Measurements from ENCODE around the gene CAPN2.
"Not testable (repeated sequence)": the region's sequence is repeated elsewhere in the genome, so short reads cannot be mapped to it uniquely, and the experiment has no call there.

The CAPN2 gene

GRCh38 chr1:223792046-223792445, 79.7 kb downstream of the CAPN2 start:
- peak; percentile 9 for FAIRE-seq
- no peak for DNase-seq (ENCODE audit: insufficient read length)
- TF ChIP-seq TAF1 (IDR thresholded peaks at IDR 0.05; ENCODE audit: borderline replicate concordance, low read depth, low read length): no peak
- TF ChIP-seq POLR2A (IDR thresholded peaks at IDR 0.05; ENCODE audit: low read depth, low read length): no peak
- TF ChIP-seq POLR2AphosphoS5 (IDR thresholded peaks at IDR 0.05; ENCODE audit: low read depth, low read length): no peak

- FAIRE-seq (no peak), DNase-seq (ENCODE audit: insufficient read length) (no peak)
- no peak for TF ChIP-seq POLR2A (IDR thresholded peaks at IDR 0.05; ENCODE audit: low read depth, low read length)
- TF ChIP-seq TAF1 (IDR thresholded peaks at IDR 0.05; ENCODE audit: borderline replicate concordance, low read depth, low read length): no peak
- TF ChIP-seq POLR2AphosphoS5 (IDR thresholded peaks at IDR 0.05; ENCODE audit: low read depth, low read length): no peak
Observed at GRCh38 chr1:223793716-223794115, 81.4 kb downstream of the CAPN2 start.

GRCh38 chr1:223794136-223794880, 82.0 kb downstream of the CAPN2 start:
- FAIRE-seq (no peak), DNase-seq (ENCODE audit: insufficient read length) (no peak)
- TF ChIP-seq POLR2AphosphoS5 (IDR thresholded peaks at IDR 0.05; ENCODE audit: low read depth, low read length) (no peak), TAF1 (IDR thresholded peaks at IDR 0.05; ENCODE audit: borderline replicate concordance, low read depth, low read length) (no peak), POLR2A (IDR thresholded peaks at IDR 0.05; ENCODE audit: low read depth, low read length) (no peak)

- TF ChIP-seq POLR2AphosphoS5 (IDR thresholded peaks at IDR 0.05; ENCODE audit: low read depth, low read length): no peak
- no peak for TF ChIP-seq TAF1 (IDR thresholded peaks at IDR 0.05; ENCODE audit: borderline replicate concordance, low read depth, low read length)
- TF ChIP-seq POLR2A (IDR thresholded peaks at IDR 0.05; ENCODE audit: low read depth, low read length): no peak
- FAIRE-seq (no peak), DNase-seq (ENCODE audit: insufficient read length) (no peak)
Observed at GRCh38 chr1:223796210-223796609, 83.9 kb downstream of the CAPN2 start.

GRCh38 chr1:223802032-223802431, 89.7 kb downstream of the CAPN2 start:
- FAIRE-seq (no peak), DNase-seq (ENCODE audit: insufficient read length) (no peak)

GRCh38 chr1:223802602-223803001, 90.3 kb downstream of the CAPN2 start:
- DNase-seq (ENCODE audit: insufficient read length) (no peak), FAIRE-seq (peak; percentile 42)
- TF ChIP-seq POLR2AphosphoS5 (IDR thresholded peaks at IDR 0.05; ENCODE audit: low read depth, low read length) (no peak), TAF1 (IDR thresholded peaks at IDR 0.05; ENCODE audit: borderline replicate concordance, low read depth, low read length) (no peak), POLR2A (IDR thresholded peaks at IDR 0.05; ENCODE audit: low read depth, low read length) (no peak)

More at GRCh38 chr1:223802032-223802431, 89.7 kb downstream of the CAPN2 start:
- TF ChIP-seq TAF1 (IDR thresholded peaks at IDR 0.05; ENCODE audit: borderline replicate concordance, low read depth, low read length) (no peak), POLR2A (IDR thresholded peaks at IDR 0.05; ENCODE audit: low read depth, low read length) (no peak), POLR2AphosphoS5 (IDR thresholded peaks at IDR 0.05; ENCODE audit: low read depth, low read length) (no peak)

- TF ChIP-seq POLR2A (IDR thresholded peaks at IDR 0.05; ENCODE audit: low read depth, low read length) (no peak), TAF1 (IDR thresholded peaks at IDR 0.05; ENCODE audit: borderline replicate concordance, low read depth, low read length) (no peak), POLR2AphosphoS5 (IDR thresholded peaks at IDR 0.05; ENCODE audit: low read depth, low read length) (no peak)
- FAIRE-seq (no peak), DNase-seq (ENCODE audit: insufficient read length) (no peak)
Observed at GRCh38 chr1:223803211-223803610, 90.9 kb downstream of the CAPN2 start.

GRCh38 chr1:223809905-223810304, 97.6 kb downstream of the CAPN2 start:
- not testable (repeated sequence) for DNase-seq (ENCODE audit: insufficient read length); FAIRE-seq

- no peak for TF ChIP-seq TAF1 (IDR thresholded peaks at IDR 0.05; ENCODE audit: borderline replicate concordance, low read depth, low read length)
- FAIRE-seq: peak; percentile 62
- DNase-seq (ENCODE audit: insufficient read length): no peak
Observed at GRCh38 chr1:223810586-223810985, 98.2 kb downstream of the CAPN2 start.

GRCh38 chr1:223811634-223812101, 99.3 kb downstream of the CAPN2 start:
- no peak for TF ChIP-seq POLR2AphosphoS5 (IDR thresholded peaks at IDR 0.05; ENCODE audit: low read depth, low read length)
- TF ChIP-seq TAF1 (IDR thresholded peaks at IDR 0.05; ENCODE audit: borderline replicate concordance, low read depth, low read length): no peak
- no peak for TF ChIP-seq POLR2A (IDR thresholded peaks at IDR 0.05; ENCODE audit: low read depth, low read length)
- DNase-seq (ENCODE audit: insufficient read length) (no peak), FAIRE-seq (no peak)

GRCh38 chr1:223813645-223814044, 101.3 kb downstream of the CAPN2 start:
- DNase-seq (ENCODE audit: insufficient read length) (no peak), FAIRE-seq (no peak)
- no peak for TF ChIP-seq POLR2A (IDR thresholded peaks at IDR 0.05; ENCODE audit: low read depth, low read length)
- no peak for TF ChIP-seq TAF1 (IDR thresholded peaks at IDR 0.05; ENCODE audit: borderline replicate concordance, low read depth, low read length)
- TF ChIP-seq POLR2AphosphoS5 (IDR thresholded peaks at IDR 0.05; ENCODE audit: low read depth, low read length): no peak

- FAIRE-seq (no peak), DNase-seq (ENCODE audit: insufficient read length) (no peak)
- TF ChIP-seq POLR2AphosphoS5 (IDR thresholded peaks at IDR 0.05; ENCODE audit: low read depth, low read length) (no peak), TAF1 (IDR thresholded peaks at IDR 0.05; ENCODE audit: borderline replicate concordance, low read depth, low read length) (no peak), POLR2A (IDR thresholded peaks at IDR 0.05; ENCODE audit: low read depth, low read length) (no peak)
Observed at GRCh38 chr1:223815020-223815853, 102.9 kb downstream of the CAPN2 start.

Data from GM12892 (cell line).